ENCODE data around the gene RAB11A.

GRCh38 chr15:65935391-65935790 is 66.1 kb downstream of the RAB11A start:
- TF ChIP-seq ZNF776 (CRISPR knock-in tag; IDR thresholded peaks at IDR 0.05) (no peak), POLR2A (IDR thresholded peaks at IDR 0.05; ENCODE audit: insufficient read depth in 1 of 2, low read depth in 2 of 2, low read length in 2 of 2) (no peak), NCOA2 (CRISPR knock-in tag; IDR thresholded peaks at IDR 0.05) (no peak), SKIL (CRISPR knock-in tag; IDR thresholded peaks at IDR 0.05; ENCODE audit: borderline replicate concordance) (no peak), YY1 (IDR thresholded peaks at IDR 0.05; ENCODE audit: insufficient read depth, insufficient replicate concordance, low read depth, low read length) (no peak), ARHGAP35 (CRISPR knock-in tag; IDR thresholded peaks at IDR 0.05; ENCODE audit: borderline replicate concordance) (no peak)

Data from HepG2 (cell line).